AG10803 (cell line): Measurements from ENCODE around the gene ST8SIA2.

Experiments
- DNase-seq: peaks from one replicate; pipeline ENCODE4 v3.0.0; 2010; ENCODE audit warnings: low read depth
- H3K4me3 ChIP-seq: 2 replicates; pipeline ENCODE4 v1.5.1; 2011; ENCODE audit warnings: mild to moderate bottlenecking, low read length, control low read depth
- TF ChIP-seq, protein P1 (sequence below): conservative IDR thresholded peaks from 2 replicates; pipeline ENCODE4 v1.5.1; 2011; ENCODE audit warnings: mild to moderate bottlenecking, low read length, control low read depth, inconsistent platforms

Gene ST8SIA2

DNA sequence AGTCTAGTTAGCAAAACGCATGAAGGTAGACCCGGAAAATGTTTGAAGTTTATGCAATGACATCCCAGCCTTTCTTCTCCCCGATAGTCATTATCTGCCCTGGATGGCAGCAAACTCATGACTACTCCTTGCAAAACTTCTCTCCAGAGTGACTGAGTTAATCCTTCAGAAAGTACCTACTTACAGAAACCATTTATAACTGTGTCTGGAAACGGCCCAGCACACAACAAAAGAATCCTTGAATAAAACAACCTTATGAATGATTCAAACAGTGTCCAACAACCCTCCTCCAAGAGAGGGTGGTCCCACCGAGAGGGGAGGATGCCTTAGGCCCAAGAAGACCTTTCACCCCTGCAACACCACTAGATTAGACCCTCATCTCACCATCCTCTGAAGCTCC lies 14.2 kb downstream of the ST8SIA2 start:
- TF ChIP-seq, protein P1, sequence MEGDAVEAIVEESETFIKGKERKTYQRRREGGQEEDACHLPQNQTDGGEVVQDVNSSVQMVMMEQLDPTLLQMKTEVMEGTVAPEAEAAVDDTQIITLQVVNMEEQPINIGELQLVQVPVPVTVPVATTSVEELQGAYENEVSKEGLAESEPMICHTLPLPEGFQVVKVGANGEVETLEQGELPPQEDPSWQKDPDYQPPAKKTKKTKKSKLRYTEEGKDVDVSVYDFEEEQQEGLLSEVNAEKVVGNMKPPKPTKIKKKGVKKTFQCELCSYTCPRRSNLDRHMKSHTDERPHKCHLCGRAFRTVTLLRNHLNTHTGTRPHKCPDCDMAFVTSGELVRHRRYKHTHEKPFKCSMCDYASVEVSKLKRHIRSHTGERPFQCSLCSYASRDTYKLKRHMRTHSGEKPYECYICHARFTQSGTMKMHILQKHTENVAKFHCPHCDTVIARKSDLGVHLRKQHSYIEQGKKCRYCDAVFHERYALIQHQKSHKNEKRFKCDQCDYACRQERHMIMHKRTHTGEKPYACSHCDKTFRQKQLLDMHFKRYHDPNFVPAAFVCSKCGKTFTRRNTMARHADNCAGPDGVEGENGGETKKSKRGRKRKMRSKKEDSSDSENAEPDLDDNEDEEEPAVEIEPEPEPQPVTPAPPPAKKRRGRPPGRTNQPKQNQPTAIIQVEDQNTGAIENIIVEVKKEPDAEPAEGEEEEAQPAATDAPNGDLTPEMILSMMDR, result no peak

DNA sequence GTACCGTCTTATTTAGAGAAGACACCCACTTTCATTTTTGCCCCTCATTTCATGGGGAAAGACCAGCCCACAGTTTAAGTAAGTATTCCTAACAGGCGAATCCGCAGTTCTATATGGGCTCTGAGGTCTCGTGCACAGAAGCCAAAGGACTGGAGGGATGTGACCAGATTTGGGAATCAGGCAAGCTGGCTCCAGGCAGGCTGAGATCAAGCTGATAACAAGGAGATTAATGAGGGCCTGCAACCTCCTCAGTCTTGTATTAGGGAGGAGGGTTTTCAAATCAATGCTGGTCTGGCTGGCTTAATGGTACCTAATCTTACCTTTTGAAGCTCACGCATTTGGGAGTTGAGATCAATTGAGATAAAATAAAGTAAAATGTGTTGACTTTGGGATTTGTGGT lies 15.3 kb downstream of the ST8SIA2 start:
- no peak overlapping the region for H3K4me3 ChIP-seq
- no peak for DNase-seq
- TF ChIP-seq, protein P1, result no peak

More for the DNA sequence above, 14.2 kb downstream of the ST8SIA2 start:
- H3K4me3 ChIP-seq, result no peak overlapping the region
- DNase-seq, result no peak

DNA sequence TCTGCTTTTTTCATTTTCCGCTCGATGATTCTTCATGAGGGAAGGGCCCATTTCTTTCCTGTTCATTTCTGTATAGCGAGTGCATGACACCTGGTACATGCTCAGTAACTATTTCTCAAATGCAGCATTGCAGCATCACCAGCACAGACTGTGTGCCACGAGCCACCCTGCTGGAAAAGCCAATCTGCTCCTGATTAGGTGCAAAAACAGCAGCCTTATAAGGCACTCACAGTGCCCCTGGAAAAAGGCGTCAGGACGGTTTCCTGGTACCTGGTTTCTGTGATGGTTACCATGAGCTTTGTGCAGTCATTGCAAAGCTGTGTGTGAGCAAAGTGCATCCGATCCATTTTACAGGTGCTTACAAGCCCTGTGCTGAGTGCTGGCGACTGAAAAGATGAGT lies 15.8 kb downstream of the ST8SIA2 start:
- H3K4me3 ChIP-seq, result no peak overlapping the region
- no peak for DNase-seq
- TF ChIP-seq, protein P1, result no peak

DNA sequence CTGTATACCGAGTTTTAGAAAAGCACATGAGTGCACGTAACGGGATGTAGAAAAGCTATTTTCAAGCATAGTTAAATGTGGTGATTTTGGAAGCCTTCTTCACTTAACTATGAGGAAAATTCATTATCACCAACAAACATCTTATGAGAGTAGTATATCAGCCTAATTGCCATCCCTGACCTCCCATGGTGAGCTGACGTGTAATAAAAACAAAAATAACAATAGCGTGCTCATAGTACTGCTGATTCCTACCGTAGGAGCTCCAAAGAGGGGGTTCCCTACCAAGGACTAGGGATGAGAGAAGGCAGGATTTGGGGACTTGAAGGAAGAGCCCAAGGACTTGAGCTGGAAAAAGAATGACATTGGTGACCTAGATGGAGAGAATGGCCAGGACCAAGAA lies 16.9 kb downstream of the ST8SIA2 start:
- no peak for DNase-seq
- no peak overlapping the region for H3K4me3 ChIP-seq
- TF ChIP-seq, protein P1, result no peak

DNA sequence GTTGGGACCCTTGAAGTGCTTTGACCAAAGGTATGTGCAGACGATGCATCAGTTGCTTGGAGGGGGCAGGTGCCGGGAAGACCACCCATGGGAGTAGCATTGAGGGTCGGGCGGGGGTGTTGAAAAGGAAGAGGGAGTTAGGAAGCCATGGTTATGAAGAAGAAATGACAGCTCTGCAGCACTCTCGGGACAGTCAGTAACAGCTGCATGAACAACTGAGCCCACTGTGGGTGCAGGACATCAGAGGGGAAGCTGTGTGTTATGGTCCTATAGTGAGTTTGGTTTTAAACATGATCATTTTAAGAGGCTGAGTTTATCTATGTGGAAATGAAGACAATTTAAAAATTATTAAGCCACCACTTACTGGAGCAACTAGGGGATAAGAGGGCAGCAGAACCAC lies 17.6 kb downstream of the ST8SIA2 start:
- DNase-seq, result no peak
- H3K4me3 ChIP-seq, result no peak overlapping the region
- TF ChIP-seq, protein P1, result no peak

DNA sequence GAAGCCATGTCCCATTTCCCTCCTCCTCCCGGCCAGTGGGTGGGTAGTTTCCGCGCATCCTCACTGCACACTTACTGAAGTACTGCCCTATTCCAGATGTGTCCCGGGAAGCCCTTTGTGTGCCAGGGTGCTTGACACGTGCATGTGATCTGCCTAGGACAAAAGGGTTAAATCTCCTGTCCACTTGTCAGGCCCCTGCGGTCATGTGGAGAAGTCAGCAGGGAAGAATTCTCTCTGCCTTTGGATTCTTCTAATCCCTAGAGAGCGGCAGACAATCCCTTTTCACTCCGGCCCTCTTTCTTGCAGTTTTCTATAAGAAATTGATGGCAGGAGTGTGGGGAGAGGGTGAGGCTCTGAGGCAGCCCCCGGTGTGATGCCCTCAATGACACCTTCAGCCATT lies 19.8 kb downstream of the ST8SIA2 start:
- peak; percentile 46 for DNase-seq
- TF ChIP-seq, protein P1, result no peak
- H3K4me3 ChIP-seq, result no peak overlapping the region

DNA sequence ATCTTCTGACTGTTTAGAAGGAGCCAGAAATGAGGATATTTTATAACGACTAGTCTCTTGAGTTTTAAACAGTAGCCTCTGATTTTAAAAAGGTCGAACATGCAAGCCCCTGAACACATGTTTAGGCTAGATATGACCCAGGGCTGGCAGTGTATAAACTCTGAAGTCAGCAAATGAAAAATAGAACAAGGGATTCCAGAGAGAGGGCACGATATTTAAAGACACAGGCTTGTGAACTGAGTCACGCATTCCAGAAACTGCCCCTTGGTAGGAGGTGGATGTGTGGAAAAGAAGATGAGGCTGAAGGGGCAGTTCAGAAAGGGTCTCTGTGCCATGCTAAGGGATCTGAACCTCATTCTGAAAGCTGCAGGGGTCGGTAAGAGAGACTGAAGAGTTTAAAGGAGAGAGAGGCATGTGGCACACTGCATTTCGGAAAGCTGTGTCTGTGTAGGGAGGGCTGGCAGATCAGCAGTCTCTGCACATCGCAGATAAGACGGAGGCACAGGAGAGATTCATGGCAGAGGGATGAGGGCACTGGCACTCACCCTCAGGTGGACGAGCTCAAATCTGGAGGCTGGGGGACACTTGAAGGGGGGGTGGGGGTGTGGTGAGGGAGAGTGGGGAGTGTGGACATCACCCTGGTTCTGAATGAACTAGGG lies 22.1 kb downstream of the ST8SIA2 start:
- peak; percentile 16 for DNase-seq
- no peak overlapping the region for H3K4me3 ChIP-seq
- TF ChIP-seq, protein P1, result no peak
